ENCODE results near the gene TPD52L2. TPM values are rescaled to one million over a fixed set of nuclear protein-coding genes. Genes with fewer than 3 reads are reported as not detected.
"Not testable (repeated sequence)": the region's sequence is repeated elsewhere in the genome, so short reads cannot be mapped to it uniquely, and the experiment has no call there.

Gene TPD52L2
- polyA plus RNA-seq, 3 donors: 85.7 to 102 (median 94.7) TPM

DNA sequence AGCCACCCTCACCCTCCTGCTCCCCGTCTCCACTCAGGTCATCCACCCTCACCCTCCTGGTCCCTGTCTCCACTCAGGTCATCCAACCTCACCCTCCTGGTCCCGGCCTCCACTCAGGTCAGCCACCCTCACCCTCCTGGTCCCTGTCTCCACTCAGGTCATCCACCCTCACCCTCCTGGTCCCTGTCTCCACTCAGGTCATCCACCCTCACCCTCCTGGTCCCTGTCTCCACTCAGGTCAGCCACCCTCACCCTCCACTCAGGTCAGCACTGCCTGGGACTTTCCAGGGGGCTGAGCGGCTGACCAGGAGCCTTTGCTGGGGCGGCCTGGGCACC lies 11.4 kb upstream of the TPD52L2 start:
- DNase-seq: not testable (repeated sequence)

DNA sequence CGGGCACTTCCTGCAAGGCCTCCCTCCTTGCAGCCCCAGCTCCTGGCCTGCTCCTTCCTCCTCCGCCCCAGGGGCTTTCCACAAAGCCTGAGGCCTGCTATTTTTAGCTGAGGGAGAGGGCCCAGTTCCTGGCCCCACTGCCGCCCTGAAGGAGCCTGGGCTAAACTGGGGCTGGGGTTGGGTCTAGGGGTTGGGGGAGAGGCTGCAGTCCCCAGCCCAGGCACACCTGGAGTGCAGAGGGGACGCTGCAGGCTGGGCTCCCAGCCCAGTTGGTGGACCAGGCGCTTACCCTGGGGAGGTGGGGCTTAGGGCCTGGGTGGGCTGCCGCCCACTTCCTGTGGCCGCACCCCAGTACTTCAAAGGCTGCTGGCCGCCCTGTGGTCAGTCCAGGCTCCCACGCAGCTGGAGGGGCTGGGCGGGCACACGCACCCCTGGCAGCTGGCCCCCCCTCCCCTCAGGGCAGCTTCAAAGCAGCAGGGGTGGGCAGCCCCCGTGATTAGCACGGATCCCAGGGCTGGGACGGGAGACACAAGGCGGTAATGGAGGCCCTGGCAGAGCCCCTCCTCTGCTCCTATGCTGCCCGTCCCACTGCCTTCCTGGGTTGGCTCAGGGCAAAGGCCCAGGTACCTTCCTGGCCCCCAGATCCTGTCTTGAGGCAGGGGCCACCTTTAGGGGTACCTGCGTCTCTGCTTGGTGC lies 10.9 kb upstream of the TPD52L2 start:
- DNase-seq: no peak

DNA sequence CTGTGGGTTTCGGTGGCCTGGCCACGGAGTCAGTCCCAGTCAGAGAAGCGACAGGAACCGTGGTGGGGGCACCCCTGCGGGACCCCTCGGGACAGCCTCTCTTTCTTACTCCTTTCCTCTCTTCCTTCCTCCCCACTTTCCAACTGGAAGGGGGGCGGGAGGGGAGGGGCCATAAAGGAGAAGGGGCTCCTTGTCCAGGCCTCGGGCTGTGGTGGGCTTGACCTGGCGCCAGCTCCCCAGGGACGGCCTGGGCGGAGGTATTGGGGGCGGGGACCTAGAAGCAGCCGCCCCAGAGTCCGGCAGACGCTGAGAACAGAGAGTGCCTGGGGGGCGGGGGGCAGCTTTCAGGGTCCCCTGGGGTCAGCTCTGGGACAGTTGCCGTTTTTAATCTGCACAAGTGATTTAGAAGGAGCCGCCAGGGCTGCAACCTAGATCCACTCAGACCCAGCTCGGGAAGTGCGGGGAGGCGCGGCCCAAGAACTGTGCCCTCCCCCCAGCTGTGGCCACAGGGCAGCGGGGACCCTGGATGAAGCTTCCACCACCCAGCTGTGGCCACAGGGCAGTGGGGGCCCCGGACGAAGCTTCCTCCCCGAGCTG lies 10.2 kb upstream of the TPD52L2 start:
- DNase-seq: no peak

DNA sequence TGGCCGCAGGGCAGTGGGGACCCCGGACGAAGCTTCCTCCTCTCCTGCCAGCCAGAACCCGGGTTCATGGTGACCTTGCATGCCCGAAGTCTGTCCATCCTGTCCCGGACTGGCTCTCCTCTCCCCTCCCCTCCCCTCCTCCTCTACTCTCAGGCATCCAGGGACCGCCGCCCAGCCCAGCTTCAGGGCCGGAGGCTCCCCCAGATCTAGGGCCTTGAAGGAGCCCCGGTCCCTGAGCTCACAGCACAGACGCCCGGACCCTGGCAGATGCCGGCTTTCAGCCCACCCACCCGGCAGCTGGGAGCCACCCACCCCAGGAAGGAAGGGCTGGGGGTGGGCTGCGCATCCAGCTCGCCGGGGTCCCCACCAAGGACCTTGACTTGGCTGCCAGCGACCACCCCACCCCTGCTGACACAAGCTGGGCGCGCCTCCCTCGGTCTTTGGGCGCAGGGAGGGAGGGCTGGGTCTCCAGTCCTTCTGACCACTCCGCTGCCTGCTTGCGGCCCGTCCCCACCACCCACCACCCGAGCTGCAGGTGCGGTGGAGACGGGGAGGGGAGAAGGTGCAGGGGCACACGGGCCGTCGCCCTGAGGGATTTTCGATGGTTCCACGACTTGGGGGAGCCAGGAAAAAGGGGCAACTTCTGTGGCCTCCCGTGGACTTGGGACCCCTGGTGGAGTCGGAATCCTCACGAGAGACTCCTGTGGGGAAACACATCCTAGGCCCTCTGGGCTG lies 9.5 kb upstream of the TPD52L2 start:
- DNase-seq: no peak

DNA sequence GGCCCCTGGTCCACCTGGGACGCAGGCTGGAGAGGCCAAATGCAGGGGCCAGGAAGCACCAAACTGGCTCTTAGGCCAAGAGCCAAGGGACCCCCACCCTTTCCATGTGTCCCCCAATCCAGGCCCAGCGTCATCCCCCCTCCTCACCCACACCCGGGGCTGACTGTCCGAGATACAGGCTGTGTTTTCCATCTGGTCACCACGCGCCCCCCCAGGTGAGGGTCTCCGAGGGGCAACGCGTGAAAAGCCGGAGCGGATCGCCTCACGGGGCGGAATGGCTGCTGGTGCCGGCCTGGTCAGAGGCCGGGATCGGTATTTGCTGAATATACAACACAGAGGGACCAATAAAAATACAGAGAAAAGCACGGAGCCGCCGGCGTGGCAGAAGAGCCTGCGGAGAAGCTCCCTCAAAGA lies 9.0 kb upstream of the TPD52L2 start:
- no peak for DNase-seq

DNA sequence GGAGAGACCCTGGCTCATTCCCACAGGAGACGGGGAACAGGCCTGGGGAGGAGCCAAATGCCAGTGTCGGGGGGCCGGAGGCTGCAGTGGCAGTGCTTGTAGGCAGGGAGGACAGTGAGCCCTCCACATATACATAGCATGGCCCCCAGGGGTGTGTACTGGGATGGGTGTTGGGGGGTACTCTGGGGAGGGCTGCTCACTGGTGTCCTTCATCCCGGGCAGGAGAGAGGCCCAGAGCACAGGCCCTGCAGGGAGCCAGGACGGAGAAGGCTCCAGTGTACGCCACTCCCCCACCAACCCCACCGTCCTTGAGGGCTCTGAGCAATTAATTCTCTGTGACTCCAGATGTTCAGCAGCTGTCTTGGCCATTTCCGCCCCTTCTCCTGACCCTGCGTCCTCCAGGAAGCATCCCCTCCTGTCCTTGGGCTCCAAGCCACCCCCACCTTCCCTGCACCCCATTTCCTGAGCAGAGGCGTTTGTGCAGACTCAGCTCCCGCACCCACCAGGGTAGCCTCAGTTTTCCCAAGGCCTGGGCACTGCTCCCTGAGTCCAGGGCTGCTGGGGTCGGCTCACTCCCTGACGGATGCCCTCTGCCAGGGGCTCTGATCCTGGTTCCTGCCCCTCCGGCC lies 7.2 kb upstream of the TPD52L2 start:
- peak; percentile 73 for DNase-seq

DNA sequence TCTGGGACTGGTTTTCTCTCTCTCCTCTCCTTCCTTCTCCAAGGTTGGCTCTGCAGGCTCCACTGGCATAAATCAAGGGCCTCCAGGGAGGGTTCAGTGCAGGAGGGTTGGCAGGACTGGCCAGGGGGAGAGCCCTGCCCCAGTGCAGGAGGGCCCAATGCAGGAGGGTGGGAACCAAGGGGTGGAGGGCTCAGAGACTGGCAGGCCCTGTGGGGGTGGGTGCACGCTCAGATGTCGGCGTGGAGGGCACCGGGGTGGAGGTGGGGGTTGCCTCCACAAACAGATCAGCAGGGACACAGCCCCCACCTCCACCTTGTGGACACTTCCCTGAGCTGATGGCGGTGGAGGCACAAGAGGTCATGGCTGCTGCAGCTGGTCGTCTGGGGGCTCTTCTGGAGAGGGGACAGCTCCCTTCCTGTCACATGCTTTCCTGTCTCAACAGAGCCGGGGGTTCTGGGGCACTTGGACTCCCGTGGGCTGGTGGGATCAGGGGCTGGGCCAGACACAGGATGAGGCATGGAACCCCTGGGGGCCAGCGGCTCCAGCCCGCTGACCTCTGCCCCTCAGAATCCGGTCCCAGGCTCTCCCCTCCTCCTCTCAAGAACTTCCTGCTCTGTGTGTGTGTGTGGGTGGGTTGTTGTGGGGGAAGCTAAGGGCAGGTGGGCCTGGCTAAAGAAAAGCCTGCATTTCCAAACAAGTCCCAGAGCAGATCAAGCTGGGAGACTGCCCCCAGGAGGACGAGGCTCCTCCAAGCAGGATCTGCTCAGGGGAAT lies 6.5 kb upstream of the TPD52L2 start:
- peak; percentile 88 for DNase-seq

DNA sequence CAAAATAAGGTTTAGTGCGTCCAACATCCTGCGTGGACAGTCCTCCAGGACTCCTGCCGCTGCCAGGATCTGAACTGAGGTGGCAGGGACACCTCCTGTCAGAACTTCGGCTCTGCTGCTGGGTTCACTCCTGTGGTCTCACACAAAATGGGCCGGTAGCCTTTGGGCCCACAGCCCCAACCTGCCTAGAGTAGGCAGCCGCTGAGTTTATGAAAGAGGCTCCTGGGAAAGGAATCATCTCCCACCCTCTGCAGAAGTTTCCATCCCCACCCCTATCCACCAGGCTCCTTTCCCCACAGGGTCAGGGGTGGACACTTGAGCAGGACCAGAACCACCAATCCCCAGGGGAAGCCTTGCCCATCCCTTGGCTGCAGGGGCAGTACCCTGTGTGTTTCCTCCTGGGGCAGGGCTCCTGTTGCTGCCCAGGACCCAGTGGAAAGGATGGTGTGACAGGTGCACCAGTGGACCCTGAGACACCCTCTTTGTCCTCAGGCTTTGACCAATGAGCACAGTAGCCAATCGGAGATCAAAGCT lies 5.8 kb upstream of the TPD52L2 start:
- no peak for DNase-seq

DNA sequence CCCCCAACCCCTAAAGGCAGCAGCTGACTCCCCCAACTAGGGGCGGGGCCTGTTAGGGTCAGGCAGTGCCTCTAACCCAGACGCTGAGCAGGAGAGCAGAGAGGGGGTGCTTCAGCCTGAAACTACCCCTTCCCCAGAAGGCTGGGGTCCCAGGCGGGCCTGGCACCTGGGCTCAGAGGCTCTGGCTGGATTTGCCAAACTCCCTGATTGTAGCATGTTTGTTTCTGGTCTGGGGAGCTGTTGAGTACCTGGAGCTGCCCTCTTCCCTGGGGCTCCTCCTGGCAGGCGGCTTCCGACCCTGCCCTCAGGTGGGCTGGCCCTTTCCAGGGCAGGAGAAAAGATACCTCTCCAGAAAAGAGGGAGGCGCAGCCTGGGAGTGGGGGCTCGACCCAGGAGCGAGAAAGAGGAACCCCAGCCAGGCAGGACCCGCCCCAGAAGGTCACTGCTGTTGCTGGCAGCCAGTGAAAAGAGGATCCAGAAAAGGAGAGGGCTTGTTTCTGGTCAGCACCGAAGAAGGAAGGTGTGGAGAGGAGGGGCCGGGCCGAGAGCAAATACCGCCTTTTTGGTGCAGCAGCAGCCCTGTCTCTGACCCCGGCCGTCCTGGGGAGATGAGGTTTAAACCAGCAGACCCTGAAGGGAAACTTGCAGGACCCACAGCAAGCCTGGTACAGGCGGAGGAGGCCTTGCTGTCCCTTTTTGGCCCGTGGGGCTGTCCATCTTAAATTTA lies 4.6 kb upstream of the TPD52L2 start:
- DNase-seq: no peak

DNA sequence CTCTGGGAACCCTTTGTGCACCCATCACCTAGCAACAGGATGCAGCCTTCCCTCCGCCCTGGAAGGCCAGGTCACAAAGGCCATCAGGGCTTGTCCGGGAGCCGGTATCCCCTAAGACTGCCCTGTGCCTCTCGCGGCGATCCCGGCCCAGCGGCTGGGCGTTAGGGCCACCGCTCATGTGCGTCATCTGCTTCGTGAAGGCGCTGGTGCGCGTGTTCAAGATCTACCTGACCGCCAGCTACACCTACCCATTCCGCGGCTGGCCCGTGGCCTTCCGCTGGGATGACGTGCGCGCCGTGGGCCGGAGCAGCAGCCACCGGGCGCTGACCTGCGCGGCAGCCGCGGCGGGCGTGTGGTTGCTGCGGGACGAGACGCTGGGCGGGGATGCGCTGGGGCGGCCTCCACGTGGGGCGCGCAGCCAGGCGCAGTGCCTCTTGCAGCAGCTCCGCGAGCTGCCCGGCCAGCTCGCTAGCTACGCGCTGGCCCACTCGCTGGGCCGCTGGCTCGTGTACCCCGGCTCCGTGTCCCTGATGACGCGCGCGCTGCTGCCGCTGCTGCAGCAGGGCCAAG lies 3.6 kb upstream of the TPD52L2 start, which contains the start of gene ABHD16B:
ABHD16B (plus strand) TSS at position 134 of the 570 bp plus-strand sequence; CDS start at position 177, 43 bp downstream.
- no peak for DNase-seq

DNA sequence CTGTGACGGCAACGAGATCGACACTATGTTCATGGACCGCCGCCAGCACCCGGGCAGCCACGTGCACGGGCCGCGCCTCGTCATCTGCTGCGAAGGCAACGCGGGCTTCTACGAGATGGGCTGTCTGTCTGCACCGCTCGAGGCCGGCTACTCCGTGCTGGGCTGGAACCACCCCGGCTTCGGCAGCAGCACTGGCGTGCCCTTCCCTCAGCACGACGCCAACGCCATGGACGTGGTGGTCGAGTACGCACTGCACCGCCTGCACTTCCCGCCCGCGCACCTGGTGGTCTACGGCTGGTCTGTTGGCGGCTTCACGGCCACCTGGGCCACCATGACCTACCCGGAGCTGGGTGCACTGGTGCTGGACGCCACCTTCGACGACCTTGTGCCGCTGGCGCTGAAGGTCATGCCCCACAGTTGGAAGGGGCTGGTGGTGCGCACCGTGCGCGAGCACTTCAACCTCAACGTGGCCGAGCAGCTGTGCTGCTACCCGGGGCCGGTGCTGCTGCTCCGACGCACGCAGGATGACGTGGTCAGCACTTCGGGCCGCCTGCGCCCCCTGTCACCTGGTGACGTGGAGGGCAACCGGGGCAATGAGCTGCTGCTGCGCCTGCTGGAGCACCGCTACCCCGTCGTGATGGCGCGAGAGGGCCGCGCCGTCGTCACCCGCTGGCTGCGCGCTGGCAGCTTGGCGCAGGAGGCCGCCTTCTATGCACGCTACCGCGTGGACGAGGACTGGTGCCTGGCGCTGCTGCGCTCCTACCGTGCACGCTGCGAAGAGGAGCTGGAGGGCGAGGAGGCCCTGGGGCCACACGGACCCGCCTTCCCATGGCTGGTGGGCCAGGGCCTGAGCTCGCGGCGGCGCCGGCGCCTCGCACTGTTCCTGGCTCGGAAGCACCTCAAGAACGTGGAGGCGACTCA lies 2.8 kb upstream of the TPD52L2 start:
- no peak for DNase-seq

DNA sequence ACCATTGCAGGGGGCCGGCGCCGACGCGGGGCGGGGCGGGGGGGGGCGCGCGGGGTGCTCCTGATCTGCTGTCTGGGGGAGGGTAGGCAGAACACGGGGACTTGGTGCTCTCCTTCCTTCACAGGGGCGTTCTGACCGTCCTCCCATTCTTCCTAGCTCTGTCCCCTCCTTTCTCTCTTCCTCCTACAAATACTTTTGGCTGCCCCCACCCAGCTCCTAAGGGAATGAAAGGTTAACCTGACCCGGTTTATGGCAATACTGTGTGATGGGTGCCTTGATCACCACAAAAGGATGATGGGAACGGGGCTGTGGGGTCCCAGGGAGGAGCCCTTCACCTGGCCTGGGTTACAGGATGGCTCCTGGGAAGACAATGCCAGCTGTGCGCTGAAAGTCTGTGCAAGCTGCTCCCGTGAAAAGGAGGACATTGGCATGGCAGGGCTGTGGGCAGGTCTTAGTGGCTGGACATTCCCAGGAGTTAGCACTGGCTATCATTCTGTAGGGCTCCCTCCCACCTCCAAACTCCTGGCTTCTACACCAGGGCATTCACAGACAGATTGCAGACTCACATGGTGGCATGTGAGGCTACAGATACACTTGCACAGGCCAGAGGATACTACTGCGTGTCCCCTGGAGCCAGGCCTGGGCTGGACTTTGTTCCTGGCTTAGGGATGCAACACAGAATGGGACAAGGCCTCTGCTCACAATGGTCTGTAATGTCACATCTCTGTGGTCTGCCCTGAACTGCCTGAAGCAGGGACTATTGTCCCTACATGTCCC lies 1.9 kb upstream of the TPD52L2 start:
- DNase-seq: no peak

DNA sequence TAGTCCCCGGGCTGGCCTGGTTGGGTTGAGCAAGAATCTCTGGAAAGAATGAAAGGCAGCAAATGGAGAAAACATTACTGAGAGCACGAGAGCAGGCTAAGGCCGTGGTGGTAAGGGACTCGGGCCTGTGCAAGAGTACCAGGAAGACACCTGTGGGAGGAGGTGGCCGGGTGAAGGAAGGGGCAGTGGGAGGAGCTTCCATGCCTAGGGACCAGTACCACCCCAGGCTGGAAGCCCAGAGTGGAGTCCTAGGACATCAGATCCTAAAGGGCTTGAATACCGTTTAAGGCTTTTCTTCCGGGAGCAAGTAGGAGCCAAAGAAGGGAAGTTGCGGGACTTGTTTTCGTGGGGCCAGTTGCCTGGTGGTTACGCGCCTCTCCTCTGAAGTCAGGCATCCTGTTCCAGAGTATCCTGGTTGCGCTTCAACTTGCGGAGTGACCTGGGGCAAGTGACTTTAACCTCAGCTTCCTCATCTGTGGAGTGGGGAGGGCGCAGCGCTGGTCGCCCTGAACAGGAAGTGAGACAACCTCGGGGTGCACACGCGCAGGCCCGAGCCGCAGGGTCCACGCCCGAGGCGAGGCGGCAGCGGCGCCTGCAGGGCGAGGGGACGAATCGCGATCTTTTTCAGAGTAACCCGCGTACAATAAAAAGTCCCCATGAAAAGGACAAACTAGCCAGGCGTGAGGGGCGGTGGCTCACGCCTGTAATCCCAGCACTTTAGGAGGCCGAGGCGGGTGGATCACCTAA lies 1.1 kb upstream of the TPD52L2 start:
- peak; percentile 83 for DNase-seq

DNA sequence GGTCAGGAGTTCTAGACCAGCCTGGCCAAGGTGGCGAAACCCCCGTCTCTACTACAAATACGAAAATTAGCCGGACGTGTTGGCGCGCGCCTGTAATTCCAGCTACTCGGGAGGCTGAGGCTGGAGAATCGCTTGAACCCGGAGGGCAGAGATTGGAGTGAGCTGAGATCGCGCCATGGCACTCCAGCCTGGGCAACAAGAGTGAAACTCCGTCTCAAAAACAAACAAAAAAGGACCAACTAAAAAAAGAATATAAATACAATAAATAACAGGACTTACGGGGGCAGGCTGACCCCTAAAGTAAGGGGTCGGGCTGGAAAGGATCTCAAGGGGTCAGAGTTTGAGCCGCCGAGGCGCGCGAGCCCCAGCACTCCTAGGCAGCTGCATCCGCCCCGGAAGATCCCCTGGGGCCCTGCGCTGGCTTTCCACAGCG lies 509 bp upstream of the TPD52L2 start:
- DNase-seq: no peak

DNA sequence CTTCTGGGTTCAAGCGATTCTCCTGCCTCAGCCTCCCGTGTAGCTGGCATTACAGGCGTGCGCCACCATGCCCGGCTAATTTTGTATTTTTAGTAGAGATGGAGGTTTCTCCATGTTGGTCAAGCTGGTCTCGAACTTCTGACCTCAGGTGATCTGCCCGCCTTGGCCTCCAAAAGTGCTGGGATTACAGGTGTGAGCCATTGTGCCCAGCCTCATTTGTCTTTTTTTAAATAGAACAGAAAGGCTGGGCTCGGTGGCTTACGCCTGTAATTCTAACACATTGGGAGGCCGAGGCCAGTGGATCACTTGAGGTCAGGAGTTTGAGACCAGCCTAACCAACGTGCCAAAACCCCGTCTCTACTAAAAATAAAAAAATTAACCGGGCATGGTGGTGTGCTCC lies 2.0 kb downstream of the TPD52L2 start:
- DNase-seq: not testable (repeated sequence)

DNA sequence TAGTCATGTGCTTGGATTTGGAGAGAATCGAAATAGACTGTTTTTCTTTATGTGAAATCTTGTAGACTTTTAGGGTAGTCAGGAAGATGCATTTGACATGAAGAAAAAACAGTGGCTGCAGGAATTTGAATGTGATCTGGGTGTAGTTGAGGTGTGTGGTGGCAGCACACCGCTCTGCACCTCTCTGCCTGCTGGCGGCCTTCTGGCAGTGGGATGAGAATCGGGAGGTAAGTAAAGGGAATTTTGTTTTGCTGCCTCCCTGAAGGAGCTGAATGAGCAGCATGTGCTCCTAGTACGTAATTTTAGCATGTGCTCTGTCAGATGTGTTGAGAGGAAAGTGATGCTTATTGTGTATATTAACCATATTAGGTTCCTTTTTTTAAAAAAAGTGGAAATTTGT lies 3.2 kb downstream of the TPD52L2 start:
- no peak for DNase-seq

DNA sequence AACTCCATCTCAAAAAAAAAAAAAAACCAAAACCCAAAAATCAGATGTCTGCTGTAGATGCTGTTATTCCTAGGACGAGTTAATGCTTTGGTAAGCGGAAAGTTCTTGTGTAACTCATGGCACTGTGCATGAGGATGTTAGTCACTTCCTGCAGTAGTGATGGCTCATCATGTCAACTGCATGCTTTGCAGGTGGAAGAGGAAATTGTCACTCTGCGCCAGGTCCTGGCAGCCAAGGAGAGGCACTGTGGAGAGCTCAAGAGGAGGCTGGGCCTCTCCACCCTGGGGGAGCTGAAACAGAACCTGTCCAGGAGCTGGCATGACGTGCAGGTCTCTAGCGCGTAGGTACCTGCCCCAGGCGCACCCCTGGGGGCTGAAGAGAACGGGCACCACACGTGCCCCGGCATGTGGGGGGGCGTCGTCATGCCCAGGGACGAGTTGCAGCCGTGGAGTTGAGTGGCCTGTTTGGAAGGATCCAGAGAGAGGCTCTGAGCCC lies 8.5 kb downstream of the TPD52L2 start:
- no peak for DNase-seq

DNA sequence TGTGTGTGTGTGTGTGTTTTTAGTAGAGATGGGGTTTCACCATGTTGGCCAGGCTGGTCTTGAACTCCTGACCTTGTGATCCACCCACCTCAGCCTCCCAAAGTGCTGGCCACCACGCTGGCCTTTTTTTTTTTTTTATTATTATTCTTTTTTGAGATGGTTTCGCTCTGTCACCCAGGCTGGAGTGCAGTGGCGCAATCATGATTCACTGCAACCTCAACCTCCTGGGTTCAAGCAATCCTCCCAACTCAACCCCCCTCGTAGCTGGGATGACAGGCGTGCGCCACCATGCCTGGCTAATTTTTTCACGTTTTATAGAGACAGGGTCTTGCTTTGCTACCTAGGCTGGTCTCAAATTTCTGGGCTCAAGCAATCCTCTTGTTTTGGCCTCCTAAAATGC lies 9.2 kb downstream of the TPD52L2 start:
- not testable (repeated sequence) for DNase-seq

Data from renal pelvis (tissue), 4 donors.